ENCODE results near the gene SENP7.

- TF ChIP-seq CTCF (IDR thresholded peaks at IDR 0.05): no peak
- no peak for TF ChIP-seq POLR2A (IDR thresholded peaks at IDR 0.05)
These were observed 128.6 kb downstream of the SENP7 start for GRCh38 chr3:101384426-101384825.

Measured in heart left ventricle (tissue), 13 donors.